Large intestine (tissue), 3 donors: ENCODE results near the gene SYT7. TPM values are rescaled to one million over a fixed set of nuclear protein-coding genes. Genes with fewer than 3 reads are reported as not detected.

Experiments
- DNase-seq, 2 donors: peaks; one replicate each; pipeline versions ENCODE4 v3.0.0 to v3.0.0-alpha.2; 2013
- H3K27ac ChIP-seq: one replicate; pipeline ENCODE4 v1.5.1; 2013; ENCODE audit warnings: low read length
- H3K27me3 ChIP-seq: 2 replicates; pipeline ENCODE4 v1.6.1; 2013; ENCODE audit warnings: low read length; ENCODE audit not compliant: control insufficient read depth, insufficient read depth
- H3K36me3 ChIP-seq: 2 replicates; pipeline ENCODE4 v1.6.1; 2013; ENCODE audit warnings: low read length; ENCODE audit not compliant: control insufficient read depth, insufficient read depth
- H3K4me1 ChIP-seq: one replicate; pipeline ENCODE4 v1.6.1; 2013; ENCODE audit warnings: low read length; ENCODE audit not compliant: control insufficient read depth, insufficient read depth
- H3K4me3 ChIP-seq: one replicate; pipeline ENCODE4 v1.5.1; 2013; ENCODE audit warnings: low read length
- H3K9me3 ChIP-seq: one replicate; pipeline ENCODE4 v1.6.1; 2013; ENCODE audit warnings: mild to moderate bottlenecking, low read depth, low read length, moderate library complexity; ENCODE audit not compliant: control insufficient read depth
- WGBS: methylation state at CpG from one replicate; pipeline ENCODE4 v1.1.5; 2013; ENCODE audit warnings: low lambda C conversion rate; ENCODE audit not compliant: insufficient coverage; 5-methylcytosine and 5-hydroxymethylcytosine counted together
- polyA plus RNA-seq: library from polyadenylated mRNA; unstranded; fragments of 120-200 nt; gene quantifications from one replicate; pipeline ENCODE4 v1.2.1, GENCODE V29; 2013

Gene SYT7
- polyA plus RNA-seq, 1 donor, result 12.1 TPM

DNA sequence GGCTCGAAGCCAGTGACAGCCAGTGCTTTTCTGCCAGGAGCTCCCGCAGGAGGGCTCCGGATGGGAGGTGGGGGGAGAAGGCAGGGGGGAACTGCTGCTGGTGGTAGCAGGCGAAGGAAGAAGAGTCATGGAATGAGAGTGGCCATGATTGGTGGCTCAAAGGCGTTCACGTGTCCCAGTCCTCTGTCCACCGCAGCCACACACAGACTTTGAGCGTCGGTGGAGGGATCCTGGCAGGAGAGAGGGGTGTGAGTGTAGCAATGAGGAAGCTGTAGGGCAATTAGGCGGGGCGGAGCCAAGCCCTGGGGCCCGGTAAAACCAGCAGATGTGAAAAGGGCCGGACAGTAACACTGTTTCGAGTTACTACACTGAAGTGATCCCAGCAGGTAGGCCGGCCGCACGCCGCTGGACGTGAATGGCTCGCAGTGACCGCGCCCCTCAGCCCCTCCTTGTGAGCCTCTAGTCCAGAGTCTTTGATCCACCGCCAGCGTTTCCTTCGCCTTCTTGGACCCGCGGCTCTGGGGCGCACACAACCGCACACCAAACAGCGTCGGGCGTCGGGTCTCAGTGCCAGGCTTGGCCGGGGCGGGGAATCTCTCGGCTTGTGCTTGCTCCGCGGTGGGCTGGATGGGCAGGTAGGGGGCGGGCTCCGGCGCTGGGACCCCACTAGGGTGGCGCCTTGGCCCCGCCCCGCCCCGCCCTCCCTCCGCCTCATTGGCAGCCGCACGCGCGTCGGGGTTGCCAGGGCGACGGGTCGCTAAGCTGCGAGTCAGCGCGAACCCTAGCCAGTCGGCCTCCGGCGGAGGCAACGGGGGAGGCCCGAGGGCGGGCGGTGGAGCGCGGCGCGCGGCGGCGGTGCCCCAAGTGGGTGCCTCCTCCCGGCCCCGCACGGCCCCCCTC, 72.7 kb downstream of the SYT7 start, which contains the start of gene LRRC10B:
TSS of gene LRRC10B (plus strand) at position 788 of the 900 bp plus-strand sequence. CDS start 250 bp downstream, outside the sequence.
- Histone ChIP-seq H3K27me3 (peaks cover 30% of the 10 kb centered on the region), H3K4me1 (peaks cover 38% of the 10 kb centered on the region), H3K36me3 (no peaks in the 10 kb centered on the region), H3K27ac (peak within 1 kb of the TSS; percentile 20), H3K4me3 (peak within 1 kb of the TSS; percentile 36), H3K9me3 (no peaks in the 10 kb centered on the region)
- peak; percentile 67 to 87 for DNase-seq
- no CpG with 5 or more reads among the region's 74 CpGs for WGBS

DNA sequence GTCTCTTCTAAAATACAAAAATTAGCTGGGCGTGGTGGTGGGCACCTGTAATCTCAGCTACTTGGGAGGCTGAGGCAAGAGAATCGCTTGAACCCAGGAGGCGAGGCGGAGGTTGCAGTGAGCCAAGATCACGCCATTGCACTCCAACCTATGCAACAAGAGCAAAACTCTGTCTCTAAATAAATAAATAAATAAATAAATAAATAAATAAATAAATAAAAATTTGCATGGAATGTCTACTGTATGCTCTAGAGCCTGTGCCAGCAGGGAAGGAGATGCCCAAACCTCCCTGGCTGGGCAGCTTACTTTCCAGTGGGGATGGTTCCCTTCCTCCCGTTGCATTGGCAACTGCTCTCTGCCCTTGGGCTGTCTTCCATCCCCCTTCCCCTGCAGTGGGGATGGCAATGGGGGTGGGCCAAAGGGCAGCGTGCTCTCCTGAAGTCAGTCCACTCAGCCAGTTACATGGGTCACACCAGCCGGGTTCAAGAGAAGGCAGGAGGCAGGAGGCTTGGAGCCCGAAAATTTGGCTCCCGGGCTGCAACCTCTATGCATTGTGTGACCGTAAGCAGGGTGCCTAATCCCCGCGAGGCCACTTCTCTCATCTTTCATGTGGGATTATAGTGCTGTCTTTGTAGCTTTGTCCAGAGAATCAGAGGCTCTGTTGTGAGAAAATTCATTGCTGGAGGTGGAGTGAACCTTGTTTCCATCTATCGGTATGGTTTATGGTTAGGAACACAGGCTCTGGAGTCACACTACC, 73.7 kb downstream of the SYT7 start:
- H3K4me1 ChIP-seq, result peaks cover 29% of the 10 kb centered on the region
- no peaks in the 10 kb centered on the region for H3K36me3 ChIP-seq
- DNase-seq, result no peak
- WGBS, result 90% methylated on average over 2 of the region's 14 CpGs
- no peak overlapping the region for H3K4me3 ChIP-seq
- no peaks in the 10 kb centered on the region for H3K9me3 ChIP-seq
- H3K27ac ChIP-seq, result no peak overlapping the region
- H3K27me3 ChIP-seq, result peaks cover 30% of the 10 kb centered on the region

DNA sequence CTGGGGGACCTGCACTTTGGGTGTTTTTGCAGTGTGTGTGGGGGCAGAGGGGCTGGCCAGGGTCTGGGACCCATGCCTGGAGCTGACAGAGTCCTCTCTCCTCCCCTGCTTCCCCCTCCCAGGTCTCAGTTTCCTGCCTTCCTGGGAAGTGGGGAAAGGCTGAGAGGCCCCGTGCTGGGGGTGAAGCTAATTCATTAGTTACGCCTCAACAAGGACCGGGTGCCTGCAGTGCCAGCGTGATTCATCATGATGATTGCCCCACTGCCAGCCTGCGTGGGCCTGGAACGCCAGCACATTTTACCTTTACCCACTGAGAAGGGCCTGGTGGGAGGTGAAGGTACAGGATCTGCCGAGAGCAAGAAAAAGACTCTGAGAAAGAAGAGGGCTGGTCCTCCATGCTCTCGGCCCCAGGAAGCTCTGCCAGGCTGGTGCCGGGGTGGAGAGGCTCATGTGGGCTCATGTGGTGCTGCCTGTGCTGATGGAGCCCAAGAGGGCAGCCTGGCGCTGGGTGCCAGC, 75.2 kb downstream of the SYT7 start:
- DNase-seq, result no peak
- Histone ChIP-seq H3K4me3 (no peak overlapping the region), H3K36me3 (no peaks in the 10 kb centered on the region), H3K27ac (no peak overlapping the region), H3K4me1 (peaks cover 14% of the 10 kb centered on the region), H3K9me3 (no peaks in the 10 kb centered on the region), H3K27me3 (peaks cover 30% of the 10 kb centered on the region)
- WGBS, result no CpG with 5 or more reads among the region's 10 CpGs

DNA sequence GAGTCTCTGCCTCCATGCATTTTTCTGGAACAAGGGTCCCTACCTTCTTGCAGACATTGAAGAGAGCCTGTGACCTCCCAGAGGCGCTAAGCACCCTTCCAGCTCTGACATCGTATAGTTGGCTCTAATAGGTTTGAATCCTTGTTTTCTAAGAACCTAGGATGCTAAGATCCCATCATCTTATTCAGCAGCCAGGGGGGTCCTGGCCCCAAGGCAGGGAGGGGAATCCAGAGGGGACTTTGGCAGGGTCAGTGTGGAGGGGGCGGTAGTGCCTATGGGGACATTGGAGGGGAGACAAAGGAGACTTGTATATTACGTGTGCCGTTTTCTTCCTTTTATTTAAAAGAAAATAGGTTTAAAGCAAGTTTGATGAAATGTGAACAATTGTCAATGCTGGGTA, 75.8 kb downstream of the SYT7 start:
- peaks cover 27% of the 10 kb centered on the region for H3K27me3 ChIP-seq
- DNase-seq, result no peak
- H3K36me3 ChIP-seq, result no peaks in the 10 kb centered on the region
- 80% methylated on average over 1 of the region's 5 CpGs for WGBS
- H3K4me3 ChIP-seq, result no peak overlapping the region
- H3K4me1 ChIP-seq, result peaks cover 8% of the 10 kb centered on the region
- no peak overlapping the region for H3K27ac ChIP-seq
- no peaks in the 10 kb centered on the region for H3K9me3 ChIP-seq

DNA sequence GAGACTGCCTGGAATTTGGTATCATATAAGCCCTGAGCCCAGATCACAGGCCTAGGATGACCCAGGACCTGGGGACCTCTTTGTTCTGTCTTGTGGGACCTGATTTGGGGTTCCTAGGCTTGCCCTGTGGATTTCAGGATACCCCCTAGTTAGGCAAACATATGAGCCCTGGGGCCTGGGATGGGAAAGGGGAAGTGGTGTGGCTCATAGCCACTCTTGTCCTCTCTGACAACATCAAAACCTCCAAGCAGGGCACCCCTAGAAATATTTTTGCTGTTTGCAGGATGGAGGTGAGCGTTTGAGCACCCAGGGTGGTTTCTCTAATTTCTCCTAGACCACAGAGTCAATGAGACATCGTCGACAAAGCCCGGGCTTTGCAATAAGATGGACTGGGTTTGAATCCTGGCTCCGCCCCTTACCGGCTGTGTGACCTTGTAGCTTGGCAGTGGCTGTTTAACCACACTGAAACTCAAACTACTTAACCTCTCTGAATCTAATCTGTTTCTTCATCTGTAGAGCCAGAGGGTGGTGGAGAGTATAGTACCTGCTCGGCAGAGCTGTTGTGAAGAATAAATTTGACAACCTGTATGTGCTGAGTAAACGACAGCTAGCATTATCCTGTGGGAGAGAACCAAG, 77.6 kb downstream of the SYT7 start:
- no peak overlapping the region for H3K27ac ChIP-seq
- no CpG with 5 or more reads among the region's 8 CpGs for WGBS
- H3K9me3 ChIP-seq, result no peaks in the 10 kb centered on the region
- DNase-seq, result no peak
- H3K27me3 ChIP-seq, result peaks cover 18% of the 10 kb centered on the region
- no peak overlapping the region for H3K4me3 ChIP-seq
- peaks cover 1% of the 10 kb centered on the region for H3K4me1 ChIP-seq
- H3K36me3 ChIP-seq, result no peaks in the 10 kb centered on the region

DNA sequence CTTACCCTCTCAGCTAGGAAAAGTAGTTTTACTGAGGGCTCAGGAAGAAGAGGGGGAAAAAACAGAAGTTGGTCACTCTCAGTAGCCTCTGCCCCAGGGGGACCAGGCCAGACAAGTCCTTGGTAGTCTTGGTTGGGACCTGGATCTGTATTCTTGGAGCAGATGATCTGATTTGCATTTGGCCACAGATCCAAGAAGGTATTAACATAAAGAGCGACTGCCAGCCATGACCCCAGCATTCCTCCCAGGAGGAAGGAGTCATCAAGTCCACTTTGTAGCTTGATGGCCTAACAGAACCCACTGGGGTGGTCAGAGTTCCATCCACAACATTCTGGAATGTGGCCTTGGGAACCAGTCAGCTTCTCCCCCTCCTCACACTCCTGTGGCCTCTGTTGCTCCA, 78.4 kb downstream of the SYT7 start:
- Histone ChIP-seq H3K4me1 (no peaks in the 10 kb centered on the region), H3K4me3 (no peak overlapping the region), H3K9me3 (no peaks in the 10 kb centered on the region), H3K27me3 (peaks cover 10% of the 10 kb centered on the region), H3K27ac (no peak overlapping the region), H3K36me3 (no peaks in the 10 kb centered on the region)
- no CpG with 5 or more reads among the region's 1 CpG for WGBS
- DNase-seq, result no peak

DNA sequence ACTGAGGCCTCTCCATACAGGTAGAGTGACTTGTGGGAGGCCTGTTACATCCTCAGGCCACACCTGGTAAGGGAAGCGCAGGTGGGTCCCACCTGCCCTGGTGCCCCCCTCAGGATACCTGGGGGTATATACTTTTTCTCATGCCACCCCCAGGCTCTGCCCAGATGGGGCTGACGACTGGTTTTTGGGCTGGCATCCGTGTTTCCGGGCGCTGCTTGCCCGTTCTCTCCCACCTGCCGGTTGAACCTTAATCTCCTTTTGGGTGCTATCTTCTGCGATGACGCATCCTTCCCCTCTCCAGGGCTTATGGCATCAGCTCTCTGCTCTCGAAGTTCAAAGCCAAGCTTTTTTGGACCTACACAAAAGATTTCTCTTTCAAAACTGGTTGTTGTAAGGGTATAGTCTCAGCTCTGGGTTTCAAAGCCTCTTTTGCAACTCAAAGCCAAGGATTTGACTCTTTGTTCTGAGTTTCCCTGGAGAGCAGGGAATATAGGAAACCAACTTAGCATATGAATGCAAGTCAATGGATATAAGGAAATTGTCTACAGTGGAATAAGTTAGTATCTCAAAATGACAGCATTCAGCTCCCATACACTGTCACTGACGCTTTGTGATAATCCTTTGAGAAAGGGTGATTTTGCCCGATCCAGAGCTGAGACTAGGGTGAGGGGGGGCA, 80.9 kb downstream of the SYT7 start:
- Histone ChIP-seq H3K36me3 (no peaks in the 10 kb centered on the region), H3K27ac (no peak overlapping the region), H3K4me1 (no peaks in the 10 kb centered on the region), H3K4me3 (no peak overlapping the region), H3K9me3 (peaks cover 2% of the 10 kb centered on the region), H3K27me3 (no peaks in the 10 kb centered on the region)
- 60% methylated on average over 2 of the region's 12 CpGs for WGBS
- no peak for DNase-seq

DNA sequence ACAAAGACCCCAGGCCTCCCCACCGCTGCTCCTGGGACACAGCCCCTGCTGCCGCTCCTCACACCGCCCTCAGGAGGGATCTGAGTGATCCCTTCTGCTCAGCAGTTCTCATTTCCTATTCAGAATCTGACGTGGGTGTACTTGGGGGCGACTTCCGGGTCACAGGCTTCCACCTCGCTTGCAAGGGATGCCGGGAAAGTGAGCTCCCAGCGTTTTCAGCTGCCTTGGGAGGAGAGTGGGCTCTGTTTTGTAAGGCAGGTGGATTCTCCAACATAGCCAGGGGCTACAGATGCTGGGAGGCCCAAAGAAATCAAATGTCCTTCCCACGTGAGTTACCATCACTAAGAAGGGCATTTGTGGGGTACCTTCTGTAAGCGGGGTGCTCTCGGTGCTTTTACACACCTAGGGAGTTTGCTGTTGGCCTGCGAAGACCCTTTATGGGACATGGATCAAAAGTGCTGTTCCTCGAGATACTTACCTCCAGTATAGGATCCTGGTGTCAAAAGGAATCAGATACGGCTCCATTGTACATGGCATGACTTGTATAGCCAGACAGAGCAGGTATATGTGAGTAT, 82.0 kb downstream of the SYT7 start:
- Histone ChIP-seq H3K36me3 (no peaks in the 10 kb centered on the region), H3K4me3 (no peak overlapping the region), H3K4me1 (no peaks in the 10 kb centered on the region), H3K27me3 (no peaks in the 10 kb centered on the region), H3K27ac (no peak overlapping the region), H3K9me3 (peaks cover 2% of the 10 kb centered on the region)
- no peak for DNase-seq
- WGBS, result no CpG with 5 or more reads among the region's 15 CpGs

DNA sequence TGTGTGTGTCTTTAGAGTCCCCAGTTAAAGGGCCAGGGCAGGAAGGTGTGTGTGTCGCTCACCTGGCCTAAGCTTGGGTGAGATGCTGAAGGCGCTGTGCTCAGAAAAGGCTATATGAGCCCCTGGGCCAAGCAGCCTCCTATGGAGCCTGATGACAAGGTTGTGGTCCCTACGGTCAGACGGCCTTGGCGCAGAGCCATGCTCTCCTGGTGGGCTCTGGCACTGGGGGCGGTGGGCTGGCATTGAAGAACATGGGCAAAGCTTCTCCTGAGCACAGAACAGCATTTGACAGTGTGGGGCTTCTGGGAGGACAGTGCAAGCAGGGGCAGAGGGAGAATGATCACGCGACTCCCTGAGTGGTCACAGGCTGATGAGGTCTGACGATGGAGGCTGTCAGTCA, 83.0 kb downstream of the SYT7 start:
- WGBS, result no CpG with 5 or more reads among the region's 9 CpGs
- Histone ChIP-seq H3K27ac (no peak overlapping the region), H3K4me3 (no peak overlapping the region), H3K27me3 (no peaks in the 10 kb centered on the region), H3K4me1 (no peaks in the 10 kb centered on the region), H3K36me3 (no peaks in the 10 kb centered on the region), H3K9me3 (peaks cover 2% of the 10 kb centered on the region)
- DNase-seq, result no peak
